ENCODE measurements around the gene GALP.

GALP gene

GRCh38 chr19:56139847-56140582, 35.8 kb upstream of the GALP start:
- no peaks in the 10 kb centered on the region for H3K9me3 ChIP-seq (ENCODE audit: control insufficient read depth, low read length)
- peak overlapping the region; percentile 77 for H3K27ac ChIP-seq (ENCODE audit: insufficient read depth, low read depth, low read length, poor library complexity, severe bottlenecking)
- peak overlapping the region; percentile 62 for H3K4me3 ChIP-seq (ENCODE audit: insufficient read depth, low read depth, low read length)
- 51 to 52% methylated on average over 22 of the region's 22 CpGs for WGBS, 2 experiments
- peaks cover 8% of the 10 kb centered on the region for H3K4me1 ChIP-seq (ENCODE audit: control insufficient read depth, insufficient read depth, low read length)
- H3K36me3 ChIP-seq (ENCODE audit: control insufficient read depth, insufficient read depth, low read length) = no peaks in the 10 kb centered on the region
- H3K27me3 ChIP-seq (ENCODE audit: control insufficient read depth, insufficient read depth, low read length, poor library complexity, severe bottlenecking) = no peaks in the 10 kb centered on the region

GRCh38 chr19:56140583-56141416, 35.0 kb upstream of the GALP start, which contains the start of gene ZNF444:
ZNF444 (plus strand) TSS chr19:56141287; CDS start chr19:56146912, 5,625 bp downstream.
- Histone ChIP-seq H3K27me3 (ENCODE audit: control insufficient read depth, insufficient read depth, low read length, poor library complexity, severe bottlenecking) (no peaks in the 10 kb centered on the region), H3K4me1 (ENCODE audit: control insufficient read depth, insufficient read depth, low read length) (peaks cover 8% of the 10 kb centered on the region), H3K9me3 (ENCODE audit: control insufficient read depth, low read length) (no peaks in the 10 kb centered on the region), H3K36me3 (ENCODE audit: control insufficient read depth, insufficient read depth, low read length) (no peaks in the 10 kb centered on the region), H3K27ac (ENCODE audit: insufficient read depth, low read depth, low read length, poor library complexity, severe bottlenecking) (peak within 1 kb of the TSS; percentile 77), H3K4me3 (ENCODE audit: insufficient read depth, low read depth, low read length) (peak within 1 kb of the TSS; percentile 62)
- 0% methylated on average over 56 of the region's 56 CpGs for WGBS, 2 experiments

- WGBS, 2 experiments = 34 to 36% methylated on average over 18 to 20 of the region's 26 CpGs
- Histone ChIP-seq H3K27me3 (ENCODE audit: control insufficient read depth, insufficient read depth, low read length, poor library complexity, severe bottlenecking) (no peaks in the 10 kb centered on the region), H3K9me3 (ENCODE audit: control insufficient read depth, low read length) (no peaks in the 10 kb centered on the region), H3K4me3 (ENCODE audit: insufficient read depth, low read depth, low read length) (peak overlapping the region; percentile 50), H3K4me1 (ENCODE audit: control insufficient read depth, insufficient read depth, low read length) (peaks cover 8% of the 10 kb centered on the region), H3K27ac (ENCODE audit: insufficient read depth, low read depth, low read length, poor library complexity, severe bottlenecking) (no peak overlapping the region), H3K36me3 (ENCODE audit: control insufficient read depth, insufficient read depth, low read length) (no peaks in the 10 kb centered on the region)
These were observed 34.3 kb upstream of the GALP start for GRCh38 chr19:56141417-56141993.

- 89% methylated on average over 17 of the region's 17 CpGs for WGBS, 2 experiments
- Histone ChIP-seq H3K4me1 (ENCODE audit: control insufficient read depth, insufficient read depth, low read length) (peaks cover 8% of the 10 kb centered on the region), H3K27me3 (ENCODE audit: control insufficient read depth, insufficient read depth, low read length, poor library complexity, severe bottlenecking) (no peaks in the 10 kb centered on the region), H3K36me3 (ENCODE audit: control insufficient read depth, insufficient read depth, low read length) (peaks cover 2% of the 10 kb centered on the region), H3K9me3 (ENCODE audit: control insufficient read depth, low read length) (no peaks in the 10 kb centered on the region), H3K4me3 (ENCODE audit: insufficient read depth, low read depth, low read length) (peak overlapping the region; percentile 50), H3K27ac (ENCODE audit: insufficient read depth, low read depth, low read length, poor library complexity, severe bottlenecking) (no peak overlapping the region)
These were observed 33.6 kb upstream of the GALP start for GRCh38 chr19:56142087-56142787.

GRCh38 chr19:56142897-56143434, 32.8 kb upstream of the GALP start:
- Histone ChIP-seq H3K27ac (ENCODE audit: insufficient read depth, low read depth, low read length, poor library complexity, severe bottlenecking) (no peak overlapping the region), H3K4me1 (ENCODE audit: control insufficient read depth, insufficient read depth, low read length) (peaks cover 8% of the 10 kb centered on the region), H3K4me3 (ENCODE audit: insufficient read depth, low read depth, low read length) (no peak overlapping the region), H3K27me3 (ENCODE audit: control insufficient read depth, insufficient read depth, low read length, poor library complexity, severe bottlenecking) (no peaks in the 10 kb centered on the region), H3K36me3 (ENCODE audit: control insufficient read depth, insufficient read depth, low read length) (peaks cover 9% of the 10 kb centered on the region), H3K9me3 (ENCODE audit: control insufficient read depth, low read length) (no peaks in the 10 kb centered on the region)
- WGBS, 2 experiments = 93 to 96% methylated on average over 4 of the region's 4 CpGs

GRCh38 chr19:56144376-56144775, 31.4 kb upstream of the GALP start:
- Histone ChIP-seq H3K9me3 (ENCODE audit: control insufficient read depth, low read length) (no peaks in the 10 kb centered on the region), H3K27me3 (ENCODE audit: control insufficient read depth, insufficient read depth, low read length, poor library complexity, severe bottlenecking) (no peaks in the 10 kb centered on the region), H3K4me3 (ENCODE audit: insufficient read depth, low read depth, low read length) (no peak overlapping the region), H3K27ac (ENCODE audit: insufficient read depth, low read depth, low read length, poor library complexity, severe bottlenecking) (no peak overlapping the region), H3K36me3 (ENCODE audit: control insufficient read depth, insufficient read depth, low read length) (peaks cover 17% of the 10 kb centered on the region), H3K4me1 (ENCODE audit: control insufficient read depth, insufficient read depth, low read length) (peaks cover 8% of the 10 kb centered on the region)
- 91 to 95% methylated on average over 6 of the region's 6 CpGs for WGBS, 2 experiments

- Histone ChIP-seq H3K9me3 (ENCODE audit: control insufficient read depth, low read length) (no peaks in the 10 kb centered on the region), H3K4me3 (ENCODE audit: insufficient read depth, low read depth, low read length) (no peak overlapping the region), H3K4me1 (ENCODE audit: control insufficient read depth, insufficient read depth, low read length) (peaks cover 6% of the 10 kb centered on the region), H3K27ac (ENCODE audit: insufficient read depth, low read depth, low read length, poor library complexity, severe bottlenecking) (no peak overlapping the region), H3K27me3 (ENCODE audit: control insufficient read depth, insufficient read depth, low read length, poor library complexity, severe bottlenecking) (no peaks in the 10 kb centered on the region), H3K36me3 (ENCODE audit: control insufficient read depth, insufficient read depth, low read length) (peaks cover 17% of the 10 kb centered on the region)
- WGBS, 2 experiments = 95 to 96% methylated on average over 12 of the region's 12 CpGs
These were observed 31.0 kb upstream of the GALP start for GRCh38 chr19:56144831-56145230.

- Histone ChIP-seq H3K27me3 (ENCODE audit: control insufficient read depth, insufficient read depth, low read length, poor library complexity, severe bottlenecking) (no peaks in the 10 kb centered on the region), H3K4me1 (ENCODE audit: control insufficient read depth, insufficient read depth, low read length) (no peaks in the 10 kb centered on the region), H3K27ac (ENCODE audit: insufficient read depth, low read depth, low read length, poor library complexity, severe bottlenecking) (no peak overlapping the region), H3K36me3 (ENCODE audit: control insufficient read depth, insufficient read depth, low read length) (peaks cover 17% of the 10 kb centered on the region), H3K4me3 (ENCODE audit: insufficient read depth, low read depth, low read length) (no peak overlapping the region), H3K9me3 (ENCODE audit: control insufficient read depth, low read length) (no peaks in the 10 kb centered on the region)
- 94 to 97% methylated on average over 10 of the region's 10 CpGs for WGBS, 2 experiments
These were observed 30.1 kb upstream of the GALP start for GRCh38 chr19:56145698-56146097.

GRCh38 chr19:56146904-56147303, 28.9 kb upstream of the GALP start:
- H3K9me3 ChIP-seq (ENCODE audit: control insufficient read depth, low read length) = no peaks in the 10 kb centered on the region
- H3K27me3 ChIP-seq (ENCODE audit: control insufficient read depth, insufficient read depth, low read length, poor library complexity, severe bottlenecking) = no peaks in the 10 kb centered on the region
- WGBS, 2 experiments = 95 to 97% methylated on average over 31 of the region's 31 CpGs
- H3K4me3 ChIP-seq (ENCODE audit: insufficient read depth, low read depth, low read length) = no peak overlapping the region
- H3K36me3 ChIP-seq (ENCODE audit: control insufficient read depth, insufficient read depth, low read length) = peaks cover 17% of the 10 kb centered on the region
- no peak overlapping the region for H3K27ac ChIP-seq (ENCODE audit: insufficient read depth, low read depth, low read length, poor library complexity, severe bottlenecking)
- no peaks in the 10 kb centered on the region for H3K4me1 ChIP-seq (ENCODE audit: control insufficient read depth, insufficient read depth, low read length)

All from ectodermal cell (in vitro differentiated cells).